GM18873 (cell line): ENCODE measurements around the gene LIN28A.

Experiments
- ATAC-seq: cut with Tn5 transposase; IDR thresholded peaks from one replicate; pipeline ENCODE4 v1.9.1; 2021; ENCODE audit warnings: mild to moderate bottlenecking, moderate library complexity, moderate number of reproducible peaks; ENCODE audit not compliant: unreplicated experiment, low FRiP score

LIN28A gene

DNA sequence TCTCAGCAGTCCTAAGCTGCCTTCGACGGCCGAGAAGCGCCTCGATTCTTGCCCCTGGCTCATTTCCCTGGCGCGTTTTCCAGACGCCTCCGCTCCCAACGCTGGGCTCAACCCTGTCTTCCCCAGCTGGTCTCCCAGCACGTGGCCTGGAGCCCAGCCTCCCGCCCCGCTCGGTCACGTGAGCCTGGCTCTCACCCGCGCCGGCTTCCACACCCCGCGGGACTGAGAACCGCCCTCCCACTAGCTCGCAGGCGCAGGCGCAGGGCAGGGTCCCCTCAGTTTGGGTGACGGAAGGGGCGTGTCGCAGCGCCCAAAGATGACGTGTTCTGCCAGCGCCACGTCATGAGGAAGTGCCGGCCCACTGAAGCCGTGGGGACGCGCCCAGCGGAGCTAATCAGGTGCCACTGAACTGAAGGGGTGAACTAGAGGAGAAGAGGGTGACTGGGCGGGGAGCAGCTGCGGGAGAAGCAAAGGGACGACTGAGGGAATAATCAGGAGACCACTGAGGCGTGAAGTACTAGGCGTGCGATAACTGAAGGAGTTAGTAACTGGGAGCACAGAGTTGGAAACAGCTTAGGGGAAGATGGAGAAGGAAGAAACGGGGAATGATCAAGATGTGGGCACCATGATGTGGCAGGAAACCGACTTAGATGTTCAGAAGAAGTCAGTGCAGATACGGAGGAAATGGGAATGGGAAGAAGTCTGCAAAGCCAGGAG lies 21.5 kb downstream of the LIN28A start, which contains the start of gene DHDDS:
DHDDS (plus strand) TSS at position 343 of the 717 bp plus-strand sequence. CDS start 625 bp downstream, outside the sequence.
- peak; percentile 91 for ATAC-seq

DNA sequence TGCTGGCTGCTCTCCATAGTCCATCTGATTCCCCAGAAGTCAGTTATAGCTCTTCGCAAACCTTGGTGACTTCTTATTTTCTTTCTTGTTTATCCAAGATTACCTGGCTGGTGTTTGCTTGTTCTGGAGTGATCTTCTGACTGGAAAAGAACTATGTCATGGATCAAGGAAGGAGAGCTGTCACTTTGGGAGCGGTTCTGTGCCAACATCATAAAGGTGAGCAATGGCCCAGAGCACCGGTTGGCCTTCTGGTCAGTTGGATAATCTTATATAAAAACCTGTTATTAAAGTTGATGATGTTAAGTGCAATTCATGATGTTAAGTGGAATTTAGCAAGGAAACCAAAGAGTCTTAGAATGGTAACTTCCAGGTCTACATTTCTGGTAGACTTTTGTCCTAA lies 22.2 kb downstream of the LIN28A start:
- no peak for ATAC-seq

DNA sequence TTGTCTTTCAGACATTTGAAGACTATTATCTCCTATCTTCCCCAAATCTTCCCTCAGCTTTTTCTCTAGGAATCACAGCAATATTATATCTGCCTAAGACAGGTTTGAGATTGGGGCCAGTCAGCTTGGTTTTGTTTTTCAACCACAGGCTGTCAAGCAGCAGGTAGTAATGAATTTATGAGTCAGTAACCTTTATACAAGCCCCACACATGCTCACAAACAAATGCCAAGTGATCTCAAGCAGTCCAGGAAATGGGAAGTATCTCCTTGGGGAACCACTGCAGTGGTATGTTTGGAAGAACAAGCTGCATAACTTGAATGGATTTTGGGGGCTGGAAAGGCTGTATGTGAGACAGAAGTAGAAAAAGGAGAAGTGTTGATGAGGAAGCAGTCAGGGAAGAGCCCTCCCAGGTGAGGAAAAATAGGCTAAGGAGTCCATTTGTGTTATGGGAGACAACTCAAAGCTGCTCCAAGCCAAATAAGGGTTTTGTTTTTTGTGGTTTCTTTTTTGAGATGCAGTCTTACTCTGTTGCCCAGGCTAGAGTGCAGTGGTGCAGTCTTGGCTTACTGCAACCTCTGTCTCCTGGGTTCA lies 23.6 kb downstream of the LIN28A start:
- no peak for ATAC-seq

DNA sequence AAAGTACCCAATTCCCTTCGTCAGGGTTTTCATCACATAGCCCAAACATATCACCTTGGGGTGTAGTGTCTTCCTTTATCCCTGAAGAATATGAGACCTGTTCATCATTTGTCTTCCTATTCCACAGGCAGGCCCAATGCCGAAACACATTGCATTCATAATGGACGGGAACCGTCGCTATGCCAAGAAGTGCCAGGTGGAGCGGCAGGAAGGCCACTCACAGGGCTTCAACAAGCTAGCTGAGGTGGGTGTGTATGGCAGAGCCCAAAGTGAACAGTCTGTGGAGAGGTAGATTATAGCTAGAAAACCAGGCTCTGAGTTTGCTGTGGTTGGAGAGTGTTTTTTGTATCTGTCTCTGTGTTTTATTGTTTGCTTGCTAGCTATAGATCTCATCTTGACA lies 27.4 kb downstream of the LIN28A start:
- no peak for ATAC-seq

DNA sequence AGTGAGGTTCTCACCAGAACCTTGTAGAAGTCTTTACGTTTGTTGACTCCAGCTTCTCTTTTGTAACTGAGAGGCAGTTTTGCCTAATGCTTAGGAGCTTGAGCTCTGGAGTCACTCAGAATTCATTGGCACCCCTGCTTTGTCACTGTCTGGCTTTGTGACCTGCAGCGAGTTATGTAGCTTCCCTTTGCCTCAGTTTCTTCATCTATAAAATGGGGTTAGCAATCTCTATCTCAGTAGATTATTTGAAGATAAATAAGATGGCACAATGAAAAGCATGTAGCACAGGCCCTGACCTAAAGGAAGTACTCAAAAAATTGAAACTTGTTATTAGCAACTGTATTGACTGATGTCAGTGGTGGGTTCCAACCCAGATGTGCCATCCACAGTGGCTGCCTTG lies 29.6 kb downstream of the LIN28A start:
- ATAC-seq, result no peak

DNA sequence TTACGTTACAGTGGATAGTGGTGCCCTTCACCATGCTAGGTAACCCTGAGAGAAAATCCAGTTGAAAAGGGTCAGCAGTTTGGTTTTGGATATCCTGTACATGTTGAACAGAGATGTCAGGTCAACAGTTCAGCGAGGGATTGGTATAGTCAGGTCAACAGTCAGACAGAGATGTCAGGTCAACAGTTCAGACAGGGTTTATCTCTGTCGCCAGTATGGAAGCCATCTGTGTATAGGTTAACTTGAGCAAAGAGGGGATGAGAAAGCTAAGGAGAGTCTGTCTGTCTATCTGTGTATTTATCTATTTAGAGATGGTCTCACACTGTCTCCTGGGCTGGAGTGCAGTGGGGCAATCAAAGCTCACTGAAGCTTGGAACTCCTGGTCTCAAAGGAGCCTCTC lies 39.3 kb downstream of the LIN28A start:
- ATAC-seq, result no peak

DNA sequence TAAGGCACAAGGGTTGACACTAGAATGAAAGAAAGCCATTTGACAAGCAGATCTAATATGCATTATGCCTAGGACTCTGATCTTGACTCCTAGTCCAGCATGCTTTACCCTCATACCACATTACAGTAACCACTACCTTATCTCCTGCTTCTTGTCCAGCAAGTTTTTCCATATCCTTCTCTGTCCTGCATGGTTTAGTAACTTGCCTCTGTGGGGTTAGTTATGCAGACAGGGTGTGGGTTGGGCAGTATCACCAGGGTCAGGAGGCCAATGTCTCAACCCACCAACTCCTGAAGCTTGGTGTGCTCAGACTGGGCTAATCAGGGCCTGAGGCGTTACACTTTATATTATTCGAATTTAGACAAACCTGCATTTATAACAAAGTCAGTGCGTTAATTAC lies 40.3 kb downstream of the LIN28A start:
- no peak for ATAC-seq

DNA sequence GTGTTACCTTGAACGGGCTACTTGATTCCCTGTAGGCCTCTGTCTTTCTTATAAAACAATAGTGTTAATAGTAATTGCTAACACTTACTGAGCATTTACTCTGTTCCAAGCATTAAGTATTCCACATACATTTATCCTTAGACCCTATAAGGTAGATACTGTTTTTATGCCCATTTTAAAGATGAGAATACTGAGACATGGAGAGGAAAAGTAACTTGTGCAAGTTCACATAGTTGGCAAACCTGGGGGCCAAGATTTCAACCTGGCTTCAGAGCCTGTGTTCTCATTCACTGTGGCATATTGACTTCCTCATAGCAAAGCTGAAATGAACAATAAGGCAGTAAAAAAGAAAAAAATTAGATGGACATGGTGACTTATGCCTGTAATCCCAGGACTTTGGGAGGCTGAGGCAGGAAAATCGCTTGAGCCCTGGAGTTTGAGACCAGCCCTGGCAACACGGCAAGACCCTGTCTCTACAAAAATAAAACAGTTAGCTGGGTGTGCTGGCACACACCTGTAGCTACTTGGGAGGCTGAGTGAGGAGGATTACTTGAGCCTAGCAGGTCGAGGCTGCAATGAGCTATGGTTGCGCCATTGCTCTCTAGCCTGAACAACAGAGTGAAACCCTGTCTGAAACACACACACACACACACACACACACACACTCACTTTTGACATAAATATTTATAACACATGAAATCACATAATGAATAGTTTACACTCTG lies 42.0 kb downstream of the LIN28A start:
- no peak for ATAC-seq

DNA sequence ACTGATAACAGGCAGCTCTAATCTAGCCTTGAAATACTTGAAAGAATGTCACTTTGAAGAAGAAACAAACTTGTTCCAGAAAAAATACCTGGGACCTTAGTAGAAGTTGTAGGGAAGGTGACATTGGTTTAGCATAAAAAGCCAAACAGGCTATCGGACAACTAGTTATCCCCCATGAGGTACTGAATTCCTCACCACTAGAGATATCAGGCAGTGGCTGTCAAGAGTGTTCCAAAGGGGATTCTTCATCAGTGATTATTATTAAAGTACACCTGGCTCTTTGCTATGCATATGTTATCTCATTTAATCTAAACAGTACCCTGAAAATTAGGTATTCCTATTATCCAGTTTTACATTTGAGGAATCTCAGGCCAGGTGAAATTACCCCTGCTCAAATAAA lies 48.5 kb downstream of the LIN28A start:
- ATAC-seq, result no peak

DNA sequence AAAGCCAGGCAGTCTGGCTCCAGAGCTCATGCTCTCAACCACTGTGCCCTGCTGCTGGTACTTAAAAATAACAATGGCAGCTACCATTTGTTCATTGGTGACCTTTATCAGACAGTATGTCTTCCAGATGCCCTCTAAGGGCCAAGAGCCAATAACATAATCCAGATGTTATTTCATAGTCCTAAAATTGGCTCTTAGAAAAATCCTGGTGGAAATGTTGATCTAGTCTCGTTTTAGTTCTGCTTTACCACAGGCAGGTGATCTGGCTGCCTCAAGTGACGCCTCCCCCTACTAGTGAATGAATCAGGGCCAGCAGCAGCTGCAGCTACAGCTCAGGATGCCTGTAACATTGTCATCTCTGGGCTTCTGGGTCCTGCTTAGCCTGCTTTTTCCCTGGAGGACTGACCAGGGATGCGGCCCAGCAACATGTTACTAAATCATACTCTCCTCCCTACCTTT lies 49.0 kb downstream of the LIN28A start:
- ATAC-seq, result no peak

DNA sequence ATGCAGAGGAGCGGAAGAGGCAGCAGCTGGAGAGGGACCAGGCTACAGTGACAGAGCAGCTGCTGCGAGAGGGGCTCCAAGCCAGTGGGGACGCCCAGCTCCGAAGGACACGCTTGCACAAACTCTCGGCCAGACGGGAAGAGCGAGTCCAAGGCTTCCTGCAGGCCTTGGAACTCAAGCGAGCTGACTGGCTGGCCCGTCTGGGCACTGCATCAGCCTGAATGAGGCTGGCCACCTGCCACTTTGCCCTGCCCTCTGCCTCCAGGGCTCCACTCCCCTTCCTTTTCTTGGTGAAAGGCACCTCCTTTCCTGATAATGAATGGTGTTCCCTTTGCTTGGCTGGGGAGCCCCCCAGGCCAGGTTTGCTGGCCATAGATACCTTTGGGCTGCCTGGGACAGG lies 58.3 kb downstream of the LIN28A start:
- ATAC-seq, result no peak

DNA sequence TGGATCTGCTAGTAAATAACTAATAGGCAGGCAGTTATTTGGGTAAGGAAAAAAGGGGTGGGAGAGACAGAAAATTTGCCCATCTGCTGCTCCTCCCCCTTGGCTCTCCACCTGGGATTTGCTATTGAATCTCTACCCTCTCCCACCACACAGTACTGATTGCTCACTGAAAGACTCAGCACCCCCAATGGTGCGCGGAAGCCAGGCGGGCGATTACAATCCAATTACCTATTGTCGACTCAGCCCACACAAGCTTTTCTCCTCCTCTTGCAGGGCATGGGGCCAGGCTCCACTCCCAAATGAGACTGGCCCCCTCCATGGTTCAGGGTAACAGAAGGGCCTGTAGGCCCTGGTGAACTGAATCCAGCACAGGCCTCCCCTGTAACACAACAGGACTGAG lies 58.9 kb downstream of the LIN28A start:
- ATAC-seq, result no peak

DNA sequence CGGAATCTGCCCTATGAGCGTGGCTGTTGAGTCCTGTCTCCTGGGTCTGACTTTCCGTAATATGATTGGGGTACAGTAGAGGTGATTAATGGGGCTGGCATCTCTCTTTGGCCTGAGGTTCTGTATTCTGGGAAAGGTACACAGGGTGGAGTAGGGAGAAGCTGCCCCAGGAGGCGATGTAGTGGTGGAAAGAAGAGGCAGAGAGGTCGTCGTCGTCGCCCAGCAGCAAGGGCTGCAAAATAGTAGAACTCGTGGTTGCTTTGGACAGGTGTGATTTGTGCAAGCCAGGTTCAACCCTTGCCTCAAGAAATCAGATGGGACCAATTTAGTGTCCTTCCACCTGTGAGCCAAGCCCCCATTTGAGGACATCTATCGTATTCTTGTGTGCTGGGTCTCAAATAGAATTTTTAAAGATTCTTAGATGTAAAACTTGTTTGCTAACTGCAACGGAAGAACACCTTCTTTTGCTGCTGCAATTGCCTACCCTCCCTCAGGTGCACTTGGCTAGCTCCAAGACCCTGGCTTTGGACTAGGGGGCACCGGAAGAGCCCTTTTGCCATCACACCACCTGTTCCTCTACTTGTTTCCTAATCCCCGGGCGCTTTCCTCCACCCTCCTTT lies 60.4 kb downstream of the LIN28A start:
- ATAC-seq, result no peak

DNA sequence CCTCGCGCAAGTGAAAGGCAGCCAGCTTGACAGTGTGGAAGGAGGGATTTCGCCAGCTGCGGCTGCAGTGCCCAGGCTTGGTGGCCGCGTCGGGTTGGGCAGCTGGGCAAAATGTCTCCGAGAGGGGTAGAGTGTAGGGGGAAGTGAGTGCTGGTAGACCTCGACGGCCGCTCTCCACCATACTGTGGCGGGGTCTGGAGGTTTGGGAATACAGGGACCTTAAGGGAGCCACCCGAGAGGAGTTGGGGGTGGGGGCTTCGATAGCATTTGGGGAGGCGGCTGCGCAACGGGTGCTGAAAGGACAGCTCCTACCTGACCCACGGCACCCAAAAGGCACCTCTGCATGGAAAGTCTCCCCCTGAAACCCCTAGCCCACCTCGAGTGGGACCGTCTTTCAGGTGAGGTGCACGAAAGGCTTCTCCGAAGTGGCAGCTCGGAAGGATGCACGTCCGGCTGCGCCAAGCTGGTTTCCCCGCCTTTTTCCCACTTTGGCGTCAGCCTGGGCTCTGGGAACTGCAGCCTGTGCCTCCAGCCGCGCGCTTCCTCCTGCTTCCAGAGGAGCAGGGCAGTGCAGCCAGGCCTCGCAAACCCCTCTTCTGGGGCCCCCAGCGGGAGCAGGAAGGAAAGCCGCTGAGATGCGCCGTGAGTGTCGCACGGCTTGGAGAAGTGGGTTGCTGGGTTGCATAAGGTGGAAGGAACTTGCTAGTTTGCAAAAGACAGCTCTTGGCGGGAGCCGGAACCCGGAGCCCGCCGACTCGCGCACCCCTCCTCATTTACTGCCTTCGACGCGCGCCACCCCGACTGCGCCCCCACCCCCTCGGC lies 61.1 kb downstream of the LIN28A start:
- no peak for ATAC-seq

DNA sequence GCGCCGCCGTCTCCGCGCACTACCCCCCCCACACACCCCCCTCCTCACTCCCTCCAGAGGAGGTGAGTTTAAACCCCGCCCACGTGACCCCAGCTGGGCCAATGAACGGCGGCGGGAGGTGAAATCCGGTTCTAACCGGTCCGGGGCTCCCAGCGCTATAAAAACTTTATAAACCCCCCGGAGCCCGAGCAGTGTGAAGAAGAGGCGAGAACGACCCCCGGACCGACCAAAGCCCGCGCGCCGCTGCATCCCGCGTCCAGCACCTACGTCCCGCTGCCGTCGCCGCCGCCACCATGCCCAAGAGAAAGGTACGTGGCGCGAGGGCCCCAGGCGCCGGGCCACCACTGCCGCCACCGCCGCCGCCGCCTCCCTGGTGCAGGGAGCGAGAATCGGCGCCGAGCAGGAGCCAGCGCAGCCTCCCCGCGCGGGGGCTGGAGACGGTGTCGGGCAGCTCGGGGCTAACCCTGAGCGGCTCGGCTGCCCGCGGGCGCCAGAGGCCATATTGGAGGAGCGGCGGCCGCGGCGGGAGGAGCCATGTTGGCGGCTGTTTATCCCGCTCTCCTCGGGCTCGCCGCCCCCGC lies 61.8 kb downstream of the LIN28A start, which contains the start of gene HMGN2:
HMGN2 (plus strand) TSS at position 121 of the 581 bp plus-strand sequence; CDS start at position 294, 173 bp downstream.
- ATAC-seq, result peak; percentile 43

DNA sequence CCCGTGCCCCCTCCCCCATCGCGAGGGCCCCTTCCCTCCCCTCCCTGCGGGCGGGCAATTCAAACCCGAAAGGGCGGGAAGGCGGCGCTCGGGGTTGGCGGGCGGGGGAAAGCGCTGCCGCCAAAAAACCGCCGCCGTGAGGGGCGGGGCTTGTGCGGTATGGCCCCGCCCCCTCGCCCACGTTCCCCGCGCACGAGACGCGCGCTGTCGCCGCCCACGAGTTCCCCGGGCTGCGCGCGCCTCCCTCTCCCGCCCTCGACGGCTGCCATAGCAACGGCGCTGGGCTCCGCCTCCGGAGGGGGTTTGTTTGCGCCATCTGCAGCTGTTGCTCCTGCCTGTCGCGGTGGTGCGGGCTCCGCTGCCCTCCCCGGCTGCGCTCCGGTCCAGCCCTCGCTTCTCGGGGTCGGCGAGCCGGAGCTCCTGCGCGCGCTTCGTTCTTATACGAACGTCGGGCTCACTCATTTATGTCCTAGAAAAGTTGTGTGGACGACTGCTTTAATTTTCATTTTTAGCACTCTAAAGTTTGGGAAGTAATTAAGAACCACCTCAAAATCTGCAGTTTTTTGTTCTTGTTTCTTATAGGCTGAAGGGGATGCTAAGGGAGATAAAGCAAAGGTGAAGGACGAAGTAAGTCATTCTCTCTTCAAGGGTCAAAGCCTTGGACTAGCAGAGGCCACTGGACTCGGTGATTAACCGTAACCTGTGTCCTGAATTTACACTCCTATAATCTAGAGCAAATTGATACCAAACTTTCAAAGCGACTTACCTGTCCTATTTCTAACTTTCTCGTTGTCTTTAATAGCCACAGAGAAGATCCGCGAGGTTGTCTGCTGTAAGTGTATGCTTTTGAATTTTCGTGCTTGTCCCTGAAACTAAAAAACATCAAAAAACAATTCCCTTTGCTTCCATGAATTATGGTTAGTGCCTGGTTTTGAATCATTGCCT lies 62.6 kb downstream of the LIN28A start:
- peak; percentile 52 for ATAC-seq

DNA sequence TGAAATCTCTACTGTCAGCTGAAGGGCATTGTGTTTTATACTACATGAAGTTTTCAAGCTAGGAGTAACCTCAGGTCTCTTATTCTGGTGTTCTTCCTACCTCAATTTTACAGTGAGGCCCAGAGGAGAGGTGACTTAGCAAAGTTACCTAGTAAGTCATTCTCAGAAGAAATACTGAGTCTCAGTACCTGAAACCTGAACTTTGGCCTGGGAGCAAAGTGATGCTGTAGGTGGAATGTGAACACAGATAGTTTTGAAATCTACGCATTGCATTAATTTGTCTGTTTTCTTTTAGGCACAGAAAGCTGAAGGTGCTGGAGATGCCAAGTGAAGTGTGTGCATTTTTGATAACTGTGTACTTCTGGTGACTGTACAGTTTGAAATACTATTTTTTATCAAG lies 64.2 kb downstream of the LIN28A start:
- ATAC-seq, result no peak

DNA sequence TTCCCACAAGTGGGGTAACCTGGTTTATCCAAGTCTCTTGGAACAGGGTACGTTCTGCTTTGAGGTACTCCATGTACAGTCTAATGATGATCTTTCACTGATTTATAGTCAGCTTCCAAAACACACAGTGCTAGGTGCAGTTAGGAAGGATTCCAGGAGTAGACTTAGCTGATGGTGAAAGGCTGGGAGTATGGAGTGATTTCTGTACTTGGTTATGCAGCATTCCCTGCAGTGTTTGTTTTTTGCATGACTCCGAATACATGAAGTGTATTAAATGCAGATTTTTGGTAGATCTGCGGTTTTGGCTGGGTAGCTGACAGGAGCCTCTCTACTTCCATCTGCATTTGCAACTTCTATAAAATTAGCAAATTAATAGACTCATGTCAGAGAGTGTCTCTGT lies 65.4 kb downstream of the LIN28A start:
- no peak for ATAC-seq

DNA sequence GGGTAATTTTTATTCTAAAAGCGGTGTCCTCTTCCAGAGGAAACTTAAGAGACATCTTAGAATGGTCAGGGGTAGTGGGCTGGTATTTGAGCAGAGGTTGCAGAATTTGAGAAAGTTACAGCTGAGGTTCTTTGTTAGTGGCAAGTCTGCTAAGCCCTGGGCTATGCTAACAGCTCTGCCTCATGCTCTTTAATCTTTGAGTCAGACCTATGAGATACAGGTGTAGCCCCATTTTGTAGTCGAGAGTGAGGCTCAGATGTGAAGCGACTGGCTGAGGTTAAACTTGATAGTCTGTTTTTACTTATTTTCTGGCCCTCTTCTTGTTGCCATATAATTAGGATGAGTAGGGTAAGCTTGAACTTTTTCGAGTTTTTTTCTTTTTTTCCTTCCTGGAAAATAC lies 66.3 kb downstream of the LIN28A start:
- no peak for ATAC-seq
